HL-60 (cell line): ENCODE data around the gene RPA1.
"Not testable (repeated sequence)": the region's sequence is repeated elsewhere in the genome, so short reads cannot be mapped to it uniquely, and the experiment has no call there.

Experiments used
- DNase-seq, 2 experiments: peaks; one replicate each; pipeline ENCODE4 v3.0.0-alpha.2; 2010 to 2020; ENCODE audit warnings: low read depth in 1 of 2, low spot score in 1 of 2
- H3K27ac ChIP-seq: fragments of 250-450 bp; sonication (Bioruptor Pico); replicated peaks from 2 replicates; pipeline ENCODE4 v1.5.1; 2020; ENCODE audit warnings: mild to moderate bottlenecking, moderate library complexity
- H3K27me3 ChIP-seq: fragments of 250-450 bp; sonication (Bioruptor Pico); 2 replicates; pipeline ENCODE4 v1.5.1; 2021; ENCODE audit warnings: mild to moderate bottlenecking, moderate library complexity; ENCODE audit not compliant: insufficient read depth, poor library complexity, severe bottlenecking
- H3K4me3 ChIP-seq: replicated peaks from 2 replicates; pipeline ENCODE4 v1.5.1; 2011; ENCODE audit warnings: mild to moderate bottlenecking, control low read depth, low read length; ENCODE audit not compliant: insufficient read depth
- CTCF ChIP-seq: IDR thresholded peaks from one replicate; pipeline ENCODE4 v1.5.1; 2011; ENCODE audit warnings: low read length, control low read depth, inconsistent platforms; ENCODE audit not compliant: insufficient read depth
- GABPA ChIP-seq: IDR thresholded peaks from 2 replicates; pipeline ENCODE4 v1.6.1; 2012; ENCODE audit warnings: low read depth
- POLR2AphosphoS5 ChIP-seq: IDR thresholded peaks from 2 replicates; pipeline ENCODE4 v1.6.1; 2012; ENCODE audit warnings: low read depth
- REST ChIP-seq: IDR thresholded peaks from 2 replicates; pipeline ENCODE4 v1.6.1; 2012; ENCODE audit warnings: low read depth; ENCODE audit not compliant: insufficient replicate concordance
- SPI1 ChIP-seq: IDR thresholded peaks from 2 replicates; pipeline ENCODE4 v1.6.1; 2012; ENCODE audit warnings: low read depth, mild to moderate bottlenecking, borderline replicate concordance

Gene RPA1

GRCh38 chr17:1808644-1809043 is 21.2 kb upstream of the RPA1 start:
- Histone ChIP-seq H3K27ac (no peak overlapping the region), H3K27me3 (no peaks in the 10 kb centered on the region), H3K4me3 (no peak overlapping the region)
- TF ChIP-seq POLR2AphosphoS5 = no peak
- no peak for TF ChIP-seq SPI1
- no peak for TF ChIP-seq CTCF
- TF ChIP-seq REST = no peak
- TF ChIP-seq GABPA = no peak
- no peak for DNase-seq

- not testable (repeated sequence) for H3K27me3 ChIP-seq, H3K27ac ChIP-seq, DNase-seq, H3K4me3 ChIP-seq
These were observed 20.0 kb upstream of the RPA1 start for GRCh38 chr17:1809815-1810214.

GRCh38 chr17:1810450-1811103 is 19.2 kb upstream of the RPA1 start:
- no peak for DNase-seq
- TF ChIP-seq POLR2AphosphoS5 (no peak), CTCF (no peak), REST (no peak), GABPA (no peak), SPI1 (no peak)
- H3K4me3 ChIP-seq = no peak overlapping the region
- no peak overlapping the region for H3K27ac ChIP-seq
- H3K27me3 ChIP-seq = no peaks in the 10 kb centered on the region

DNA sequence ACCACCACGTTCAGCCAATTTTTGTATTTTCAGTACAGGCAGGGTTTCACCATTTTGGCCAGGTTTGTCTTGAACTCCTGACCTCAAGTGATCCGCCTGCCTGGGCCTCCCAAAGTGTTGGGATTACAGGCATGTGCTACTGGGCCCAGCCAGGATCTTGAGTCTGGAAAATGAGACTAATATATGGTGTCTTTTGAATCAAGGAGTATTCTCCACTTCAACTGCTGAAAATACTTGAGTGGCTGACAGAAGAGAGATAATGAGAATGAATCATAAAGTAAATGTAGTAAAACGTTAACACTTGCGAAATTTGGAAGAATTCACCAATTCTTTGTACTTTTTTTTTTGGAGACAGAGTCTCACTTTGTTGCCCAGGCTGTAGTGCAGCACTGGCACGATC is 16.7 kb upstream of the RPA1 start:
- DNase-seq = no peak
- no peak for TF ChIP-seq GABPA
- TF ChIP-seq SPI1 = no peak
- no peak for TF ChIP-seq REST
- no peak for TF ChIP-seq POLR2AphosphoS5
- no peak for TF ChIP-seq CTCF
- H3K4me3 ChIP-seq = no peak overlapping the region
- no peaks in the 10 kb centered on the region for H3K27me3 ChIP-seq
- no peak overlapping the region for H3K27ac ChIP-seq
